Body of pancreas (tissue), 4 donors: ENCODE results near the gene MYL5. TPM values are rescaled to one million over a fixed set of nuclear protein-coding genes. Genes with fewer than 3 reads are reported as not detected.

Experiments
- ATAC-seq: fragments of 150-250 bp; one replicate; pipeline ENCODE4 v1.9.1; 2016
- DNase-seq, 4 donors: peaks; one replicate each; pipeline ENCODE4 v3.0.0-alpha.2; 2019
- H3K27ac ChIP-seq, 4 donors: fragments of 200-600 bp; sonication (generic); 1 replicate in 3 of 4; 2 replicates in 1 of 4; pipeline versions ENCODE4 v1.5.1 to v1.6.1; 2016 to 2019; ENCODE audit warnings: mild to moderate bottlenecking in 1 of 4, mixed read lengths in 1 of 4, moderate library complexity in 1 of 4
- H3K27me3 ChIP-seq, 2 donors: fragments of 200-600 bp; sonication (generic); one replicate each; pipeline ENCODE4 v1.6.0; 2016; ENCODE audit warnings: mild to moderate bottlenecking in 1 of 2
- H3K36me3 ChIP-seq, 2 donors: fragments of 200-600 bp; sonication (generic); replicated peaks in 1 of 2; 2 replicates each; pipeline ENCODE4 v1.5.1; 2016; ENCODE audit warnings: low read depth in 2 of 2; ENCODE audit not compliant: insufficient read depth in 1 of 2
- H3K4me1 ChIP-seq: fragments of 200-600 bp; sonication (generic); one replicate; pipeline ENCODE4 v1.6.0; 2016
- H3K4me3 ChIP-seq, 2 donors: fragments of 200-600 bp; sonication (generic); 1 replicate in 1 of 2; 2 replicates in 1 of 2; pipeline ENCODE4 v1.5.1; 2016 to 2019
- H3K9me3 ChIP-seq, 3 donors: fragments of 200-600 bp; sonication (generic); 1 replicate in 2 of 3; 2 replicates in 1 of 3; pipeline ENCODE4 v1.5.1; 2016
- CTCF ChIP-seq, 7 experiments: fragments of 450-650 bp in 4 of 7; fragments of 200-600 bp in 3 of 7; sonication (generic) in 3 of 7; IDR thresholded peaks; one replicate each; pipeline ENCODE4 v1.5.1; 2016 to 2019; ENCODE audit warnings: antibody characterized with exemption in 7 of 7
- POLR2A ChIP-seq, 3 donors: fragments of 450-650 bp; IDR thresholded peaks; one replicate each; pipeline ENCODE4 v1.6.1; 2016; ENCODE audit warnings: antibody characterized with exemption in 3 of 3, mild to moderate bottlenecking in 2 of 3
- WGBS, 2 donors: methylation state at CpG; one replicate each; pipeline ENCODE4 v1.1.5; 2017; 5-methylcytosine and 5-hydroxymethylcytosine counted together
- intact Hi-C: fragments of 100-400 bp; cut with DNase I; formaldehyde crosslinking; loops from one replicate; pipeline ENCODE4 v1.15.1; 2023
- total RNA-seq, 2 donors: library from RNA; depleted of rRNA; stranded (reverse); fragments of >200 nt; gene quantifications; one replicate each; pipeline ENCODE4 v1.1.0, GENCODE V29; 2016

Gene MYL5
- total RNA-seq, 2 donors from 2014 or later, result 3.0 to 6.0 TPM

- peaks cover 47% of the 10 kb centered on the region for H3K4me1 ChIP-seq
- H3K9me3 ChIP-seq, result no peaks in the 10 kb centered on the region
- no peak for DNase-seq
- intact Hi-C loops, result no loop called here
- no peak overlapping the region for H3K27ac ChIP-seq
- WGBS, 2 donors, result 79 to 87% methylated on average over 7 to 8 of the region's 9 CpGs
- H3K36me3 ChIP-seq, result no peaks in the 10 kb centered on the region
- TF ChIP-seq CTCF (IDR thresholded peaks at IDR 0.05) (no peak), POLR2A (IDR thresholded peaks at IDR 0.05) (no peak)
- no peak for ATAC-seq
- H3K27me3 ChIP-seq, result no peaks in the 10 kb centered on the region
- H3K4me3 ChIP-seq, result no peak overlapping the region
Measured at GRCh38 chr4:680091-680490, 5.7 kb downstream of the MYL5 start.

- peaks cover 42% of the 10 kb centered on the region for H3K4me1 ChIP-seq
- no peaks in the 10 kb centered on the region for H3K27me3 ChIP-seq
- H3K9me3 ChIP-seq, result no peaks in the 10 kb centered on the region
- no peaks in the 10 kb centered on the region for H3K36me3 ChIP-seq
- no peak overlapping the region for H3K4me3 ChIP-seq
- 77 to 78% methylated on average over 8 to 17 of the region's 17 CpGs for WGBS, 2 donors
- TF ChIP-seq POLR2A (IDR thresholded peaks at IDR 0.05) (no peak), CTCF (IDR thresholded peaks at IDR 0.05) (no peak)
- intact Hi-C loops, result no loop called here
- DNase-seq (no peak), ATAC-seq (peak; percentile 2)
- no peak overlapping the region for H3K27ac ChIP-seq
Measured at GRCh38 chr4:680551-680927, 6.2 kb downstream of the MYL5 start.

- Histone ChIP-seq H3K36me3 (no peaks in the 10 kb centered on the region), H3K27me3 (no peaks in the 10 kb centered on the region), H3K4me3 (peak overlapping the region in 1 of 2 donors; percentile 21), H3K4me1 (peaks cover 37% of the 10 kb centered on the region), H3K9me3 (no peaks in the 10 kb centered on the region), H3K27ac (no peak overlapping the region)
- TF ChIP-seq POLR2A (IDR thresholded peaks at IDR 0.05) (no peak), CTCF (IDR thresholded peaks at IDR 0.05) (no peak)
- WGBS, 2 donors, result 9 to 24% methylated on average over 7 to 41 of the region's 62 CpGs
- intact Hi-C loops, result no loop called here
- ATAC-seq, result peak; percentile 32
- DNase-seq, result peak in 3 of 4 donors; percentile 53 to 65 (median 55)
Measured at GRCh38 chr4:680928-681645, 6.7 kb downstream of the MYL5 start.

GRCh38 chr4:681736-682451 lies 7.6 kb downstream of the MYL5 start:
- no peak overlapping the region for H3K4me3 ChIP-seq
- intact Hi-C loops, result no loop called here
- 59 to 70% methylated on average over 6 to 40 of the region's 58 CpGs for WGBS, 2 donors

More at GRCh38 chr4:681736-682451, 7.6 kb downstream of the MYL5 start:
- no peaks in the 10 kb centered on the region for H3K27me3 ChIP-seq
- H3K9me3 ChIP-seq, result no peaks in the 10 kb centered on the region
- DNase-seq (peak; percentile 70 to 85 (median 78)), ATAC-seq (peak; percentile 36)
- no peak overlapping the region for H3K27ac ChIP-seq
- no peaks in the 10 kb centered on the region for H3K36me3 ChIP-seq
- peaks cover 40% of the 10 kb centered on the region for H3K4me1 ChIP-seq
- TF ChIP-seq CTCF (IDR thresholded peaks at IDR 0.05), result no peak
- no peak for TF ChIP-seq POLR2A (IDR thresholded peaks at IDR 0.05)
